ENCODE data around the gene ADAM30. TPM values are rescaled to one million over a fixed set of nuclear protein-coding genes. Genes with fewer than 3 reads are reported as not detected.

ADAM30 gene
- total and polyA plus RNA-seq, 2 of the 13 experiments (the other 11 are each of a cell fraction or from before 2014, with no cell fraction given), result not detected

- H3K27ac ChIP-seq (ENCODE audit: extremely low read length, insufficient read depth, low read length), result no peak overlapping the region
- ChIA-PET CTCF (ENCODE audit: low intra/inter-chr PET ratio, low total read pairs) (no interaction called here), POLR2A (no interaction called here)
- H3K36me3 ChIP-seq (replicated peaks in 1 of 2; ENCODE audit: control insufficient read depth in 1 of 2, insufficient read depth in 2 of 2, low read length in 2 of 2), result no peaks in the 10 kb centered on the region
- H3K9ac ChIP-seq (ENCODE audit: insufficient read depth, low read depth, low read length), result no peak overlapping the region
- no peak overlapping the region for H3K4me3 ChIP-seq (replicated peaks in 1 of 3; ENCODE audit: insufficient read depth in 1 of 3, low read depth in 2 of 3, low read length in 3 of 3)
- no peaks in the 10 kb centered on the region for H3K79me2 ChIP-seq (ENCODE audit: insufficient read depth, low read length)
- H3K9me3 ChIP-seq (ENCODE audit: low read length), result no peaks in the 10 kb centered on the region
- in situ Hi-C loops (cut with HindIII; ENCODE audit: extremely low pct_ligation_motif_present, low pct_unique_long_range_greater_than_20kb) (no loop called here), intact Hi-C loops (cut with micrococcal nuclease; ENCODE audit: unreplicated experiment) (no loop called here)
- DNase-seq (ENCODE audit: low spot score) (no peak), FAIRE-seq (no peak), ATAC-seq (no peak)
- H2AFZ ChIP-seq (ENCODE audit: low read length), result no peak overlapping the region
- peaks cover 7% of the 10 kb centered on the region for H3K4me1 ChIP-seq (ENCODE audit: insufficient read depth, low read length)
- TF ChIP-seq HBP1 (CRISPR knock-in tag; IDR thresholded peaks at IDR 0.05; ENCODE audit: low read depth) (no peak), SNRNP70 (IDR thresholded peaks at IDR 0.05; ENCODE audit: low read depth, low read length) (no peak), CSRNP2 (CRISPR knock-in tag; conservative IDR thresholded peaks at IDR 0.05; ENCODE audit: low read depth) (no peak), FOXA1 (IDR thresholded peaks at IDR 0.05) (no peak), FOXA1 (CRISPR knock-in tag; IDR thresholded peaks at IDR 0.05) (no peak), SALL1 (CRISPR knock-in tag; IDR thresholded peaks at IDR 0.05) (no peak), HNF4A (CRISPR knock-in tag; IDR thresholded peaks at IDR 0.05) (no peak), SIN3B (IDR thresholded peaks at IDR 0.05; ENCODE audit: low read length) (no peak), ADNP (CRISPR knock-in tag; IDR thresholded peaks at IDR 0.05) (no peak), MAFF (IDR thresholded peaks at IDR 0.05; ENCODE audit: low read depth, low read length) (no peak), DR1 (CRISPR knock-in tag; IDR thresholded peaks at IDR 0.05) (no peak), ZNF34 (CRISPR knock-in tag; IDR thresholded peaks at IDR 0.05; ENCODE audit: borderline replicate concordance) (no peak), ZNF773 (CRISPR knock-in tag; IDR thresholded peaks at IDR 0.05; ENCODE audit: borderline replicate concordance) (no peak), ZBTB7B (CRISPR knock-in tag; IDR thresholded peaks at IDR 0.05) (no peak), ZNF766 (CRISPR knock-in tag; IDR thresholded peaks at IDR 0.05; ENCODE audit: borderline replicate concordance) (no peak), SRSF1 (optimal IDR thresholded peaks at IDR 0.05; ENCODE audit: low read depth, low read length) (no peak), ZNF672 (CRISPR knock-in tag; IDR thresholded peaks at IDR 0.05) (no peak), POLR2AphosphoS5 (IDR thresholded peaks at IDR 0.05; ENCODE audit: low read depth, low read length) (no peak)
- no peak overlapping the region for H3K4me2 ChIP-seq (ENCODE audit: low read depth, low read length)
- no peaks in the 10 kb centered on the region for H4K20me1 ChIP-seq (ENCODE audit: insufficient read depth, low read length)
- no TSS peak for BruUV-seq (replicated peaks)
- peaks cover 0 to 9% of the 10 kb centered on the region in 2 experiments; a peak in 3 of 5 replicates for H3K27me3 ChIP-seq (ENCODE audit: control insufficient read depth in 1 of 2, insufficient read depth in 2 of 2, low read length in 2 of 2)
Measured at GRCh38 chr1:119888476-119888875, 7.8 kb downstream of the ADAM30 start.

Measured in HepG2 (cell line).